DOHH2 (cell line): Measurements from ENCODE around the gene FAM184A.

Source experiments
- H3F3A ChIP-seq: fragments of 200-600 bp; sonication (generic), shearing (Covaris generic); 2 replicates; pipeline ENCODE4 v1.6.0; 2016; ENCODE audit warnings: antibody characterized with exemption, mild to moderate bottlenecking; ENCODE audit not compliant: control insufficient read depth, insufficient read depth
- H3K27ac ChIP-seq: fragments of 200-600 bp; sonication (generic); 2 replicates; pipeline ENCODE4 v1.5.1; 2014; ENCODE audit warnings: low read depth, mild to moderate bottlenecking, low read length, moderate library complexity
- H3K27me3 ChIP-seq: fragments of 200-600 bp; sonication (generic); 2 replicates; pipeline ENCODE4 v1.6.1; 2014; ENCODE audit warnings: mild to moderate bottlenecking, low read length, mixed read lengths; ENCODE audit not compliant: control insufficient read depth
- H3K36me3 ChIP-seq: fragments of 200-600 bp; sonication (generic); 2 replicates; pipeline ENCODE4 v1.6.1; 2014; ENCODE audit warnings: mild to moderate bottlenecking, low read length, moderate library complexity, mixed read lengths; ENCODE audit not compliant: control insufficient read depth
- H3K4me1 ChIP-seq: fragments of 200-600 bp; sonication (generic); 2 replicates; pipeline ENCODE4 v1.6.1; 2014; ENCODE audit warnings: mild to moderate bottlenecking, low read length, mixed read lengths; ENCODE audit not compliant: control insufficient read depth
- H3K4me2 ChIP-seq: fragments of 200-600 bp; sonication (generic); 2 replicates; pipeline ENCODE4 v1.6.0; 2014; ENCODE audit warnings: mild to moderate bottlenecking, low read length, moderate library complexity
- H3K4me3 ChIP-seq: fragments of 200-600 bp; sonication (generic); 2 replicates; pipeline ENCODE4 v1.5.1; 2014; ENCODE audit warnings: mild to moderate bottlenecking, low read length, mixed read lengths
- H3K79me2 ChIP-seq: fragments of 200-600 bp; sonication (generic); 2 replicates; pipeline ENCODE4 v1.6.1; 2014; ENCODE audit warnings: mild to moderate bottlenecking, low read length, mixed read lengths; ENCODE audit not compliant: control insufficient read depth
- H3K9me2 ChIP-seq: fragments of 200-600 bp; sonication (generic); replicated peaks from 2 replicates; pipeline ENCODE4 v1.6.1; 2014; ENCODE audit warnings: mild to moderate bottlenecking, low read length, mixed read lengths; ENCODE audit not compliant: control insufficient read depth
- H3K9me3 ChIP-seq: fragments of 200-600 bp; sonication (generic); 2 replicates; pipeline ENCODE4 v1.6.1; 2014; ENCODE audit warnings: antibody characterized with exemption, low read length, mixed read lengths; ENCODE audit not compliant: control insufficient read depth, insufficient read depth
- H4K20me1 ChIP-seq: fragments of 200-600 bp; sonication (generic); 2 replicates; pipeline ENCODE4 v1.6.0; 2014; ENCODE audit warnings: low read depth, mild to moderate bottlenecking, antibody characterized with exemption, low read length, moderate library complexity; ENCODE audit not compliant: control insufficient read depth, insufficient read depth
- CTCF ChIP-seq: fragments of 200-600 bp; sonication (generic); IDR thresholded peaks from one replicate; pipeline ENCODE4 v1.5.1; 2014; ENCODE audit warnings: antibody characterized with exemption, mild to moderate bottlenecking, low read depth, low read length; ENCODE audit not compliant: poor library complexity, severe bottlenecking
- EZH2phosphoT487 ChIP-seq: fragments of 200-600 bp; sonication (generic); IDR thresholded peaks from 2 replicates; pipeline ENCODE4 v1.6.1; 2017; ENCODE audit warnings: borderline replicate concordance, mild to moderate bottlenecking, antibody characterized with exemption, low read length, moderate library complexity, mixed read lengths

FAM184A gene

GRCh38 chr6:119076576-119077390 lies 1.7 kb downstream of the FAM184A start:
- Histone ChIP-seq H3F3A (no peaks in the 10 kb centered on the region), H3K4me1 (no peaks in the 10 kb centered on the region), H3K4me2 (no peak overlapping the region), H4K20me1 (no peaks in the 10 kb centered on the region), H3K79me2 (no peaks in the 10 kb centered on the region), H3K36me3 (no peaks in the 10 kb centered on the region), H3K9me2 (no peaks in the 10 kb centered on the region), H3K4me3 (no peak overlapping the region), H3K9me3 (peaks cover 11% of the 10 kb centered on the region; the same call in 1 of the 2 replicates), H3K27me3 (peaks cover 38% of the 10 kb centered on the region), H3K27ac (no peak overlapping the region)
- TF ChIP-seq CTCF (no peak), EZH2phosphoT487 (no peak)

GRCh38 chr6:119076173-119076572 lies 2.3 kb downstream of the FAM184A start:
- Histone ChIP-seq H3K27me3 (peaks cover 38% of the 10 kb centered on the region), H3K36me3 (no peaks in the 10 kb centered on the region), H3F3A (no peaks in the 10 kb centered on the region), H4K20me1 (no peaks in the 10 kb centered on the region), H3K9me3 (peaks cover 9% of the 10 kb centered on the region; the same call in 1 of the 2 replicates), H3K79me2 (no peaks in the 10 kb centered on the region), H3K9me2 (no peaks in the 10 kb centered on the region), H3K27ac (no peak overlapping the region), H3K4me1 (no peaks in the 10 kb centered on the region), H3K4me3 (no peak overlapping the region), H3K4me2 (no peak overlapping the region)
- TF ChIP-seq EZH2phosphoT487 (no peak), CTCF (no peak)

- H3K36me3 ChIP-seq, result no peaks in the 10 kb centered on the region
- no peaks in the 10 kb centered on the region for H3K4me1 ChIP-seq
- no peaks in the 10 kb centered on the region for H3F3A ChIP-seq
- no peak overlapping the region for H3K4me2 ChIP-seq
- no peak overlapping the region for H3K27ac ChIP-seq
- no peak for TF ChIP-seq EZH2phosphoT487
- H4K20me1 ChIP-seq, result no peaks in the 10 kb centered on the region
- H3K9me3 ChIP-seq, result peaks cover 5% of the 10 kb centered on the region; the same call in 1 of the 2 replicates
- peaks cover 38% of the 10 kb centered on the region for H3K27me3 ChIP-seq
- no peaks in the 10 kb centered on the region for H3K9me2 ChIP-seq
- H3K4me3 ChIP-seq, result no peak overlapping the region
- no peaks in the 10 kb centered on the region for H3K79me2 ChIP-seq
Observed at GRCh38 chr6:119075200-119075981, 3.1 kb downstream of the FAM184A start.
